Astrocyte of the spinal cord (primary cell): ENCODE data around the gene NPTX1.

ENCODE experiments used
- DNase-seq: peaks from one replicate; pipeline ENCODE4 v3.0.0; 2011; ENCODE audit warnings: low read depth, low spot score
- H3K4me3 ChIP-seq: 2 replicates; pipeline ENCODE4 v1.5.1; 2011; ENCODE audit warnings: low read depth, mild to moderate bottlenecking, low read length, moderate library complexity
- CTCF ChIP-seq: IDR thresholded peaks from 2 replicates; pipeline ENCODE4 v1.5.1; 2012; ENCODE audit warnings: low read depth, mild to moderate bottlenecking, low read length, inconsistent platforms
- in situ Hi-C: cut with HindIII; loops from 2 replicates; pipeline ENCODE4 v1.10.0; 2017; ENCODE audit warnings: low sequenced_read_pairs

The NPTX1 gene

GRCh38 chr17:80456465-80457235, 19.8 kb downstream of the NPTX1 start:
- no peak overlapping the region for H3K4me3 ChIP-seq
- DNase-seq: no peak
- TF ChIP-seq CTCF: no peak
- in situ Hi-C loops: no loop called here

DNA sequence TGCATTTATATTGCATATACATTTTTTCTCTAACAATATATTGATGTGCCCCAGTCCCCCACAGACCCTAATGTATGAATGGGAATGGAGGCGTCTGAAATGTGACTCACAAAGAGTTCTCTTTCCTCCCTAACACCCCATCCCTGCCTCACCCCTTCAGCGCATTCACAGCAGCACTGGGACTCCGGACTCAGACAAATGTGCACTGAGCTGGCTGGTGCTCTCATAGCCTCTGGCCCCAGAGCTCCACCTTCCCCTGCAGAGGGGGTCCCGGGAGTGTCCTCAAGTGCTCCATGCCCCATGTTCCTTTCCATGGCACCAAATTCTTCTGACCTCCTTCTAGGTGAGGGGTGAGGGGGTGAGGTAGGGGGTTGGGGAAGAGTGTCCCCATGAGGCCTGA, 20.6 kb downstream of the NPTX1 start:
- no peak for TF ChIP-seq CTCF
- in situ Hi-C loops: no loop called here
- no peak overlapping the region for H3K4me3 ChIP-seq
- no peak for DNase-seq

DNA sequence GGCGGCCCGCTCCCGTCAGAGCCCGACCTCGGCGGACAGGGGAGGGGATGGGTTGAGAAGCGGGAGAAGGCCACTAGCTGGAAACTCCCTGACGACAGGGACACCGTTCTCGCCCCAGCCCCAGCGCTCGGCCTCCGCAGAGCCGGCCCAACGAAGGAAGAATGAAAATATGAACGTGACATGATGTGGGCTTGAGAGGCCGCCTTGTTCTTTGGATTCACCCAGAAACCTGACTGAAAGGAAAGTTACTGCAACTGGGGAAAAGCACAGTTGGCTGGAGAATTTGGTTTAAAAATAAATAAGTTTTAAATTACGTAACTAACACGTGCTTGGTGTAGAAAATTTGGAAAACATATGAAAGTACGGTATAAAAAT, 21.1 kb downstream of the NPTX1 start:
- no peak for TF ChIP-seq CTCF
- no peak for DNase-seq
- in situ Hi-C loops: no loop called here
- peak overlapping the region; percentile 64 for H3K4me3 ChIP-seq

- H3K4me3 ChIP-seq: peak overlapping the region; percentile 64
- in situ Hi-C loops: no loop called here
- no peak for TF ChIP-seq CTCF
- DNase-seq: peak; percentile 97
Observed at GRCh38 chr17:80454557-80455335, 21.7 kb downstream of the NPTX1 start.

- no peak for TF ChIP-seq CTCF
- peak overlapping the region; percentile 62 for H3K4me3 ChIP-seq
- no peak for DNase-seq
- in situ Hi-C loops: no loop called here
Observed at GRCh38 chr17:80453998-80454556, 22.3 kb downstream of the NPTX1 start.

DNA sequence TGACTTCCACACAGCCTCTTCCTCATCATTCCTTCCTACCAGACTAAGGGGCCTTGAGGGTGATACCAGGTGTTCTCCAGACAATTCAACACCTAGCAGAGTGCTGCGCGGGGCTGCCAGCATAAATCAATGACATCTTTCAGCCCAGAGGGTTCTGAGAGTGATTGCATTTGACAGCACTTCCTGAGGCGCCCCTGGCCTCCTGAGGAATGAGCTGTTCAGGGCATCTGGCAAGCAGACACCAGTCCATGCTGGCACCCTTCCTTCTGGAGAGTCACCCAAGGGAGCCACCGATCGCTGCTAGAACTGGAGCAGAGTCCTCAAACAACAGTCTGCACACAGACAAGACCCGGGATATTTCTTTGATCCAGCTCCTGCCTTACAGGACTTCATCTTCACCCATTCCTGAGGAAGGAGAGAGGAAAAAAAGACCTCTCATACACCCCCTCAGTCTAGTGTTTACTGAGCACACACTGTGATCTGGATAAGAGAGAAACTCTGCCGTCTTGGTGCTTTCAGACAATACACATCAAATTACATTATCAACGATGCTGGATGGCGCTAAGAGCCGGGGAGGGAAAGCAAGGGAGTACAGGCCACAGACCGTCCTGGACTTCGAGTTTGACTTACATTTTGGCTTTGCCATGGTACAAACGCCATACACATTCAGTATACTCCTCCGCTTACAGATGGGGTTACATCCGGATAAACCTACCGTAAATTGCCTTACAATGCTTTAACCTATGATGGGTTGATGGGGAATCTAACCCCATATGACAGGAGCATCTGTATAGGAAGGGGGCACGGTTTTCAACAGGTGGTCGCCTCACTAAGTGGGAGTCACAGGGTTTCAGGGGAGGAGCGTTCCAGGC, 23.0 kb downstream of the NPTX1 start:
- no peak for DNase-seq
- no peak overlapping the region for H3K4me3 ChIP-seq
- in situ Hi-C loops: no loop called here
- no peak for TF ChIP-seq CTCF
